GM19467 (cell line): ENCODE measurements around the gene ZNF816.
"Not testable (repeated sequence)": the region's sequence is repeated elsewhere in the genome, so short reads cannot be mapped to it uniquely, and the experiment has no call there.

ENCODE experiments used
- ATAC-seq: cut with Tn5 transposase; IDR thresholded peaks from one replicate; pipeline ENCODE4 v1.9.1; 2021; ENCODE audit warnings: mild to moderate bottlenecking, moderate library complexity; ENCODE audit not compliant: unreplicated experiment

ZNF816 gene

DNA sequence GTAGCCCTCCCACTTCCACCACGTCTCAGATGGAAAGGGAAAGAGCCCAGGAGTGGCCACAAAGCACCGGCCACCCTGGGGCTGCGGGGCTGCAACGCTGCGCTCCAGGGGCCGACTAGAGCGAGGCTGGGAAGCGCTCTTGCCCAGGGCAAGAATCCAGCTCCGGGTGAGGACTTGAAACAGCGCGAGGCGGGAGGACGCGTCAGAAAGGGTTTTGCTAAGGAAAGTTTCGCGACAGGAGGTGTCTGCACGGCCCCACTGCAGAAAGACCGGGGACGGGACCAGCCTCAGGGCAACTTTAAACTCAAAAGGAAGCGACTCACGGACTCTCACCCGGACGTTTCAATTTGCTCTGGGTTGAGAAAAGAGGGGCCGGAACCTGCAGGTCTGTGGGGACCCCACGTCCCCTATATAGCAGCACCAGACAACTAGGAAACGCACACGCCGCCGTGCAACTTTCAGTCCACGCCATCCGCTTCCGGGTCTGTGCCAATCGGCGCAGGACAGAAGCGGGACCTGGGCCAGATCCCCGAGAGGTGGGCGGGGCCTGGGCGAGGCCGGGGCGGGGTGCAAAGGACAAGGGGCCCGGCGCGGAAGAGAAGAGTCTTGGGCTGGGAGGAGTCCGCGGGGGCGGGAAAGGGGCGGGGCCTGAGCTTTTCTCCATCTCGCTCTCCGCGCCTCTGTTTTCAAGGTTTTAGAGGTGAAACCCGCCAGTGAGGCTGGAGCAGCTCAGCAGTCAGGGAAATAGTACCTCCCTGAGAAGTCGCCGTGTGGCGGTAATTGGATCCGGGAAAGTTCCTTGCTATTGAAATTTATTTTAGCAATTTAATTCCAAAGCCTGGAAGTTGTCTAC is at the start of gene ZNF816:
ZNF816 (minus strand) TSS at position 488 of the 853 bp plus-strand sequence. CDS start 6,792 bp downstream, outside the sequence.
- peak; percentile 97 for ATAC-seq

DNA sequence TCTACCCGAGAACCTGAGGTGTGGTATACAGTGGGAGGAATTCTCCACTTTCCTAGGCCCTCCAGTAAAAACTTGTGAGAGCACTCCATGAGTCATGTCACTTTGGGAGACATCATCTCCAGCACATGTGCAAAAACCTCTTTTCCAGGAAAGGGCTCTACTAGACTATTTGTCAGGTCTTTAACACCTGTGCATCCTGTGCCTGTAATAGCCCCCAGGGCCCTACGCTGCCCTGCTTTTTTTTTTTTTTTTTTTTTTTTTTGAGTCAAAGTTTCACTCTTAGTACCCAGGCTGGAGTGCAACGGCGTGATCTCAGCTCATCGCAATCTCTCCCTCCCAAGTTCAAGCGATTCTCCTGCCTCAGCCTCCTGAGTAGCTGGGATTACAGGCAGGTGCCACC is 49.3 kb upstream of the ZNF816 start:
- no peak for ATAC-seq

DNA sequence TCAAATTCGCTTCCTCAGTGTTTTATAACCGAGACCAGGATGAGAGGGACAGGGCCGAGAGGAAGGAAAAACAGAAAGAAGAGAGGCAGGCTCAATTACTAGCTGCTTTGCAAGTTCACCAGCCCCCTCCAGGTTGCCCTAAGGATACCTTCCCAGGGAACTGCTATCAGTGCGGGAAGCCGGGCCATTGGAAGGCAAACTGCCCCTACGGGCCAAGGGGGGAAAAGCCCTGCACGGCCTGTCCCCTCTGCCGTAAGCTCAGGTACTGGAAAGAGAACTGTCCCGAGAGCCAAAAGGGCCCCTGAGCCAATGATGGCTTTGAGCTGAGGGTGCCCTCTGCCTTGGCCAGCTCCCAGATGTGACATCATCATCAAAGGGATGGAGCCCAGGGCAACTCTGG is 47.8 kb upstream of the ZNF816 start:
- no peak for ATAC-seq

DNA sequence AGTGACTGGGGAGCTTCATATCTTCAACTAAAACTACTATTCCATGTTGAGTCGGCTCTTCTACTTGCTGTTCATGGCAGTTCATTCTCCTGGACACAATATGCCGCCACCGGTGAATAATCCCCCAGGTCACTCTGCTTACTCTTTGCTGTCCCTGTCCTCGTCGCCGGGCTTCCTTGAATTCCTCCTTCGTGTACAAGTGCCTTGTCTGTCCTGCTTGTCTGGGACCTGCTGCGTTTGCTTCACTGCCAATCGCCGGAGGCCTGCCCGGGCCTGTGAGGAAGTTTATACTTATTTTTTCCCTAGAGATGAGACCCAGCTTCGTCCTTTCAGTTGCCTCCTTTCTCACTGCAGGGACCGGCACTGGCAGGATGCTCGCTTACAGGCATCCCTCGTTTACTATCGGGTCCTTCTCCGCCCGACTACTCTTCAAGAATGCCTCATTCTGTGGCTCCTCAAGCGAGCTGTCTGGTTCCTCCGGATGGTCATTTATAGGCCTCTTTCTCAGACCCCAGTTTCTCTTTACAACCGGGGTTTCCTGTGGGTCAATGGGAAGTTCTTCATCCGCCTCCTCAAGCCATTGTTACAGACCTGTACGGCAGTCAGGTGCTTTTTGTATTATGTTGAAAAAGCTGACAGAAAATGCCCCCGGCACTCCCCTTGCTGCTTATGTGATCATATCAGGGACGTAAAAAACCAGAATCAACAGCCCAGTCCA is 45.5 kb upstream of the ZNF816 start:
- ATAC-seq = no peak

DNA sequence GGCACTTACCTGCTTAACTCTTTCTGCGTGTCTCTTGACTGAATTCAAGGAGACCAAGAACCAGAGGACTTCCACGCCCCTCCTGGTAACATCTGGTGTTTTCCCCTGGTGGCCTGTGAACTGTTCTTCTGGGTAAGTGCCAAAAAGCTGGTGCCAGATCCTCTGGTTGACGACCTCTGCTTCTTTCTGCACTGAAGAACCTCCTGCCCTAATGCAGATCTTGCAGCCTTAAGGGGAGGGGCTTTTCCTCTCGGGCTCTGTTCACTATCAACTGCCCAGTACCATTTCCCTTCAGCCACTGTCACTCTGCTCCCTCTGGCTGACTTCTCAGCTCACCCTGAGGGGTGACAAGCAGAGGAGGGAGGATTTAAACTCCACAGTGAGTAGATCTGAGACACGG is 44.9 kb upstream of the ZNF816 start:
- ATAC-seq = no peak

DNA sequence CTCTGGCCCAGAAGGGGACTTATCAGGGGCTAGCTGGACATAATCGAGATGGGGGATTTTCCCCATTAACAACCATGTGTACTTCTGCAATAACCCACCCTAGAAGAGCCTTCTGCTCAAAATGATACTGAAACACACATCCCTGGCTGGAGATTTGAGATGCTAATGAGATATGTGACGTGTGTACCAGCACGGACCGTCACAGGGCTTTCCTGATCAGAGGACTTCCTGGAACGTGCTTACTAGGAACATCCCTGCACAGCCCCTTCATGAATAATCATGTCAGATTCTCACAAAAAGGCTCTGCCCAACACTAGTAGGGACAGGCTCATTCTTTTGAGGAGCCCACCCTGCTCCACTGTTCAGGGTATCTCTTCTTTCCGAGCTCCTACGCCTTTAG is 44.5 kb upstream of the ZNF816 start:
- ATAC-seq = no peak

DNA sequence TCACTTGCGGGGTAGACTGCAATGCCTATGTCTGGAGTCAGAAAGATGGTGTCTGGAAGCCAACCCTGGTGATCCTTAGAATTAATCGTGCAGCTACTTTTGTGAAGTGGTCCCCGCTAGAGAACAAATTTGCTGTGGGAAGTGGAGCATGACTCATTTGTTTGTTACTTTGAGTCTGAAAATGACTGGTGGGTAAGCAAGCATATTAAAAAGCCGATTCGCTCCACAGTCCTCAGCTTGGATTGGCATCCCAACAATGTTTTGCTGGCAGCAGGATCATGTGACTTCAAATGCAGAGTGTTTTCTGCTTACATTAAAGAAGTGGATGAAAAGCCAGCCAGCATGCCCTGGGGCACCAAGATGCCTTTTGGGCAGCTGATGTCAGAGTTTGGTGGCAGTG is 41.6 kb upstream of the ZNF816 start:
- ATAC-seq = no peak

DNA sequence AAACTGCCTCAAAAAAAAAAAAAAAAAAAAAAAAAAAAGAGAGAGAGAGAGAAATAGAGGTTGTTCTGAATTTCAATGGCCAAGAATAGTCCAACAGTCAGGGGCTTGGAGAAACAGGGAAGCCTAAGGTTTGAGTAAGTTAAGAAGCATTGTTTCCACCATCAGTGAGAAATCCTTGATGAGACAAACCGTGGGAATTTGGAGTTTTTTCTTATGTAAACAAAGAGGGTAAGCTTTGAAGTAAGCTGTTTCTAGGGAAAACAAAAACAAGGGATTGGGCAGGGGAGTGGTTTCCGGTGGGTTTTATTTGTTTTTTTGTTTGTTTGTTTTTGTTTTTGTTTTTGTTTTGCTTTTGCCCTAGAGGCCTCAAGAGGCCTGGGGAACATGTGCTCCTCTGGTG is 39.8 kb upstream of the ZNF816 start:
- ATAC-seq = no peak

DNA sequence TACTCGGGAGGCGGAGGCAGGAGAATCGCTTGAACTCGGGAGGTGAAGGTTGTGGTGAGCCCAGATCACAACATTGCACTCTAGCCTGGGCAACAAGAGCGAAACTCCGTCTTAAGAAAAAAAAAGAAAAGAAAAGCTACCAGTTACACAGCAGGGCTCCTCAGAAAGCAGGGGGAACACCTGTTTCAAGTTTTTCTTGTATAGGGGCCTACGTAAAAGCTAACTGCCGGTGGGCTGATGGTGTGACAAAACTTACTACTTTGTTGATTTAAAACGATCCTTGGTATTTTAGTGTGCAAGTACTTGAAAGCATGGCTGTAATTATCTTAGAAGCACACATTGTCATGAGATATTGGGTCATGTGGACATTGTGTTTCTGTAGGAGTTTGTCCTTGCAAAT is 35.3 kb upstream of the ZNF816 start:
- ATAC-seq = no peak

DNA sequence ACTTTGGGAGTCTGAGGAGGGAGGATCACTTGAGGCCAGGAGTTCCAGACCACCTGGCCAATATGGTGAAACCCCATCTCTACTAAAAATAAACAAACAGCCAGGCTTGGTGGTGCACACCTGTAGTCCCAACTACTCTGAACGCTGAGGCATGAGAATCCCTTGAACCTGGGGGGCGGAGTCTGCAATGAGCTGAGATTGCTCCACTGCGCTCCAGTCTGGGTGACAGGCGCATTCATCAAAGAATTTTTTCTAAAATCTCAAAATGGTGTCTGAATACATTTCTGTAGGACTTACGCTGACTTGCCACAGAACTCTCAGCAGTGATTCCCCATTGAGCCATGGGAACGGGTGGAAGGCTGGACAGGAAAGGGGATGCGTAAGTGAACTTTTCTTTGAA is 33.0 kb upstream of the ZNF816 start:
- ATAC-seq = no peak

DNA sequence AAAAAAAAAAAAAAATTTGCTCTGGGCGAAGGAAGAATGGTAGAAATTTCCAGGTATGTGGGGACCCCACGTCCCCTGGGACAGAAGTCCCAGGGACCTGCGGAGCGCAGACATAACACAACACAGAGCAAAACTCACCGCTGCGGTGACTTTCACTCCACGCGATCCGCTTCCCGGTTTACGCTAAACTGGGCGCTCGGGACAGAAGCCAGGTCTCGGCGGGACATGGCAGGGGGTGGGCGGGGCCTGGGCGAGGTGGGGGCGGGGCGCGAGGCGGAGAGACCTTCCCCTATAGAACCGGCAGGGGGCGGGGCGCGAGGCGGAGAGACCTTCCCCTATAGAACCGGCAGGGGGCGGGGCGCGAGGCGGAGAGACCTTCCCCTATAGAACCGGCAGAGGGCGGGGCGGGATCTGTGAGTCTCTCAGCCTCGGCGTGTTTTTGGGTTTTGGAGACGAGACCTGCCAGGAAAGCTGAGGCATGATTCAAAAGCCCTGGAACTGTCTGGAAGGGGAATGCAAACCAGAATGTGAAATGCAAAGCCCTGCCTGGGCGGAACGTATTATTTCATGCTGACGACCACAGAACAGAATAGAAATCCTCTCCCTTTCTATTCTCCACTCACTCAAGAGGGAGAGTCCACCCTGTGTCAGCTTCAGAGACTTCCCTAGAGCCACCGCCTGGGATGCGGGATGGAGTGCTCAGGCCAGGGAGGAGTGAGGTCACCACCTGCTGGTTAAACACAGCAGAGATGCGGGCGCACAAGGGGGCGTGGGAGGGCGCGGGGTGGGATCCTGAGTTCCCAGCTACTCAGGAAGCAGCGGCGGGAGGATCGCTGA is 30.9 kb upstream of the ZNF816 start:
- no peak for ATAC-seq

DNA sequence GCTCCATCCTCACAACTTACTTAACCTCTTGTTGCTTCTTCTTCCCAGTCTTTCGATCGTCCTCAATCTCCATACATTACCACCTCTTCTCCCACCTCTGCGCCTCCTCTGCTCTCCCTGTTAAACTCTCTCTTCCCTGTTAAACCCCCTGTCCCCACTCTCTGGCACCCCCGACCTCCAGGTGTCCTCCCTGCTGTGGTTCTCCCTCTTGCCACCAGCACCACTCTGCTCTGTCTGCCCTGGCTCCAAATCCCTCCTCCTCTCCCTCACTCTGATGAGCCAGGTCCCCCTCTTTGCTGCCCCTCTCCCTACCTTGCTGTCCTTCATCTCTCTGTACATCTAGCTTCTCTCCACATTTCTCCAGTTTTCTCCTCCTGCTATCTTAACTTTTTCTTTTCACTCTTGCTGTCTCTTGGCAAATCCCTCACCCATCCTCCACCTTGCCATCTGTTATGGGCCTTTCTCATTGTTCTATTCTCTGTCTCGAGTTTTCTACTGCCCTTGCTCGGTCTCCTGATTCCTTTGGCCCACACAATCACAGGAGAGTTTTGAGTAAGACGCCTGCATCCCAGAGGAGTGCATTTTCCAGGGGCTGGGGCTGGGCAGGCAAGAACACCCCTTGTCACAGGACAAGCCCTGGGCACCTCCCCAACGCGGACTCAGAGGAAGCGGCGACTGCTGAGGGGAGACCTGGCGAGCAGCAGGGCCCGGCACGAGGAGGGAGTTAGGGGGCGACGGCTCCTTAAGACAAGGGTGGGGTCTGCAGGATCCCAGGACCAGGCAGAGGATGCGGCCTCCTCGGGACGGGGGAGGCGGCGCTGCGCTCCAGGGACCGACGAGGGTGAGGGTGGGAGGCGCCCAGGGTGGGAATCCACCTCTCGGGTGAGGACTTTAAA is 29.7 kb upstream of the ZNF816 start:
- no peak for ATAC-seq

DNA sequence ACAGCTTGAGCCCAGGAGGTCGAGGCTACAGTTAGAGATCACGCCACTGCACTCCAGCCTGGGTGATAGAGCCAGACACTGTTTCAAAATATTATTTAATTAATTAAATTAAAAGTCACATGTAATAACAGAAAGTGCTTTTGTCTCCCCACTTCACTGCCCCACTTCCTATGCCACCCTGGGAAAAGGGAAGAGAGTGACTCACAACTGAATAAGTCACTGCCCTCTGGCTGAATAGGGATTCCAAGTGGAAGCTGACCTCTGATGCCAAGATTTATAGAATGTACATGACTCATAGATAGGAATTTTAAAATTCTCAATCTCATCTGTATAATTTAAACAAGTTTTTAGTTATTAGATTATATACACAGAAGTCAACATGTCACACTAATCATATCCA is 28.8 kb upstream of the ZNF816 start:
- ATAC-seq = no peak

DNA sequence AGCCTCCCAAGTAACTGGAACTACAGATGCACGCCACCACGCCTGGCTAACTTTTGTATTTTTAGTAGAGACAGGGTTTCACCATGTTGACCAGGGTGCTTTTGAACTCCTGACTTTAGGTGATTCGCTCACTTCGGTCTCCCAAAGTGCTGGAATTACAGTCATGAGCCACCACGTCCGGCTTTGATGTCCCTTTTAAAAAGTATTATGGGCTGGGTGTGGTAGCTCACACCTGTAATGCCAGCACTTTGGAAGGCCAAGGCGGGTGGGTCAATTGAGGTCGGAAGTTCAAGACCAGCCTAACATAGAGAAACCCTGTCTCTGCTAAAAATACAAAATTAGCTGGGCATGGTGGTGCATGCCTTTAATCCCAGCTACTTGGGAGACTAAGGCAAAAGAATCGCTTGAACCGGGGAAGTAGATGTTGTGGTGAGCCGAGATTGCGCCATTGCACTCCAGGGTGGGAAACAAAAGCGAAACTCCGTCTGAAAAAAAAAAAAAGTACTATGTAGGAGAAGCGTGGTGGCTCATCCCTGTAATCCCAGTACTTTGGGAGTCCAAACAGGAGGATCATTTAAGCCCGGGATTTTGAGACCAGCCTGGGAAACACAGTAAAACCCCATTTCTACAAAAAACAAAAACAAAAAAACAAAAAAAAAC is 28.2 kb upstream of the ZNF816 start:
- no peak for ATAC-seq

DNA sequence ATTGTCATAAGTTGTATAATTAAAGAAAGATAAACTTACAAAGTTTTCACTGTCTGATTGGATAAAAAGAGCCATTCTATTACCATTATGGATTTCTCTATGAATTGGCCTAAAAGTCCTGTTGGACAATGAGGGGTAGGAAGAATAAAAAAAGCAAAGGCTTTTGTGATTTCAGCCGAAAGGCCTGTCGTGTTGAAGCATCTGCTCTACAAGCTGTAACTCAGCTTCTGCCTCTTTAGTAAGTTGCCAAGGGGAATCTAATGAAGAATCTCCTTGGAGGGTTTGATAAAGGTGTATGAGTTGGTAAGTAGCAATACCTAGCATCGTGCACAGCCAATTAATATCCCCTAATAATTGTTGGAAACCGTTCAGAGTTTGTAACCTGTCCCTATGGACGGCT is 25.8 kb upstream of the ZNF816 start:
- ATAC-seq = no peak

DNA sequence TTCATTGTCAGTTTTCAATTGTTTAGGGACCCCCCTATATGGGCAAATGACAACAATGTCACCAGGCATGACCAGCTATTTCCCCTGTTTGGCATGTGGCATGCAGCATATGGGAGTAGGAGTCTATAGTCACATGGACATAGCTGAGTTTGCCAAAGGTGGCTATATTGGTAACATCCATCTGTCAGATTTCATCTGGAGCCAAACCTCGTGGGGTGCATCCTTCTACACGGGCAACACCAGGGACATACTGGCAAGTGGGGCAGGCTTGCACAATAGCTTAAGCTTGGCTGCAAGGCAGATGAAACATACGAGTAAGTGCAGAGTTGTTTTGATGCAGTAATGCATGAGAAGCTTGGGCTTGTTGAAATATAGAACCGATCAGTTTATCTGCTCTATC is 24.5 kb upstream of the ZNF816 start:
- no peak for ATAC-seq

DNA sequence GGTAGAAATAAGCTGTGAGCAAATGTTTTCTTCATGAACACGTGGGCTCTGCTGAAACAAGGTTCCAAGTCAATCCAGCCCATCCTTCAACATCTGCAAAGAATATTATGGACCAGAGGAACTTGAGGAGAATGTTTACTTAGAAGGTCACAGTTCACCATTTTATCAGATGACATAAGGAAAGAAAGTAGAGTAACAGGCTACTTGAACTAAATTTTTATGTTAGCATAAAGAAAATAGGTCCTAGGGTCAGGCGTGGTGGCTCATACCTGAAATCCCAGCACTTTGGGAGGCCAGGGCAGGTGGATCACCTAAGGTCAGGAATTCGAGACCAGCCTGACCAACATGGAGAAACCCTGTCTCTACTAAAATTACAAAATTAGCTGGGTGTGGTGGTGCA is 20.5 kb upstream of the ZNF816 start:
- ATAC-seq = not testable (repeated sequence)

DNA sequence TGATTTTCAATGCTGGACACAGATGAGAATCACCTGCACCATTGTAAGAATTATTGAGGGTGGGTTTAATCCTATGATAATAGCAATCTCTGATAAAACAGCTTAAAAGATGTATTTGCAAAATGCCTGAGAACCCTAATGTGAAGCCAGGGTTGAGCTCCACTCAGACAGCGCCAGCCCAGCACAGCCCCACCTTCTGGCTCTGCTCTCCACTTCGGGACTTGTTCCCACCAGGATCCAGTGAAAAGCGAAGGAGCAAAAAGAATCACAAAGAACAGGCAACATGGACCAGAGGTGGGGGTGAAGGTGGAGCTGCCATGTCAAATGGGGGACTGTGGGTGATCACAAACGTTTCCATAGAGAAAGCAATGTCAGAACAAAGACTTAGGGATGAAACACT is 18.6 kb upstream of the ZNF816 start:
- ATAC-seq = no peak

DNA sequence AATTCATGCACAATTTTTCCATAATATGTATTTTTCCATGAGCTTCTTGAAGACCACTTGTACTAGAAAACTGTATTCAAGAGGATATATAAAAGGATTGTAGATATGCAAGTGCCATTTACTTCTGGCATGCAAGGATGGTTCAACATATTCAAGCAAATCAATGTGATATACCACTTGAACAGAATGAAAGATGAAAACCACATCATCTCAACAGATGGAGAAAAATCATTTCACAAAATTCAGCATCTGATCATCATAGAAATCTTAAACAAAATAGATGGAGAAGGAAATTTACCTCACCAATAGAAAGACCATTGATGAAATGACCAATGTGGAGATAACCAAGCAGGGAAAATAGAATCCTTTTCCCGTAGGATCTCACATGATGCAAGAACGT is 5.1 kb upstream of the ZNF816 start:
- ATAC-seq = no peak

DNA sequence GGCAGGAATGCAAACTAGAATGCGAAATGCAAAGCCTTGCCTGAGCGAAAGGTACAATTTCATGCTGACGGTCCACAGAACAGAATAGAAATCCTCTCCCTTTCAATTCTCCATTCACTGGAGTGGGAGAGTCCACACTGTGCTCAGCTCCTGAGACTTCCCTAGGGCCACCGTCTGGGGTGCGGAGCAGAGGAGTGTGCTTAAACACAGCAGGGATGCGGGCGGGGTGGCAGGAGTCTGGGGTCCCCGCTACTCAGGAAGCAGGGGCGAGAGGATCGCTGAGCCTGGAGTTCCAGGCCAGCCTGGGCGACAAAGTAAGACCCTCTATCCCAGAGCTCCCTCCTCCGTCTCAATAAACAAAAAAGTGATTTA is 552 bp upstream of the ZNF816 start:
- ATAC-seq = peak; percentile 19
